ENCODE data around the gene CCL1.

DNA sequence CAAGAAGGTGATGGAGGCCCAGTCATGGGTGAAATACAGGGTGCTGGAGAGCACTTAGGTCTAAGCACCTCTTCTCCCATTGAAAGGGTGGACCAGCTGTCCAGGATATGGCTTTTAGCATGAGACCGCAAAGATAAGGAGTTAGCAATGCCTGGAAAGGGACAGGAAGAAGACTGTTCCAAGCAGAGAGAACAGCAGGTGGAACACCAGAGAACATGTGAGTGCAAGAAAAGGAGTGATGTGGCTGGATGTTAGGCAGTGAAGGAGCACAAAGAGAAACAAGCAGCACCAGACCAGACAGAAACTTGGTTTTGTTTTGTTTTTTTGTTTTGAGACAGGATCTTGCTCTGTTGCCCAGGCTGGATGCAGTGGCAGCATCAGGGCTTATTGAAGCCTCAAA, 45.4 kb upstream of the CCL1 start:
- no peak for TF ChIP-seq RARB (CRISPR knock-in tag; IDR thresholded peaks at IDR 0.05)
- no peak for TF ChIP-seq BACH2 (CRISPR knock-in tag; IDR thresholded peaks at IDR 0.05; ENCODE audit: borderline replicate concordance)
- TF ChIP-seq ZNF8 (CRISPR knock-in tag; IDR thresholded peaks at IDR 0.05): no peak
- TF ChIP-seq, protein P1, sequence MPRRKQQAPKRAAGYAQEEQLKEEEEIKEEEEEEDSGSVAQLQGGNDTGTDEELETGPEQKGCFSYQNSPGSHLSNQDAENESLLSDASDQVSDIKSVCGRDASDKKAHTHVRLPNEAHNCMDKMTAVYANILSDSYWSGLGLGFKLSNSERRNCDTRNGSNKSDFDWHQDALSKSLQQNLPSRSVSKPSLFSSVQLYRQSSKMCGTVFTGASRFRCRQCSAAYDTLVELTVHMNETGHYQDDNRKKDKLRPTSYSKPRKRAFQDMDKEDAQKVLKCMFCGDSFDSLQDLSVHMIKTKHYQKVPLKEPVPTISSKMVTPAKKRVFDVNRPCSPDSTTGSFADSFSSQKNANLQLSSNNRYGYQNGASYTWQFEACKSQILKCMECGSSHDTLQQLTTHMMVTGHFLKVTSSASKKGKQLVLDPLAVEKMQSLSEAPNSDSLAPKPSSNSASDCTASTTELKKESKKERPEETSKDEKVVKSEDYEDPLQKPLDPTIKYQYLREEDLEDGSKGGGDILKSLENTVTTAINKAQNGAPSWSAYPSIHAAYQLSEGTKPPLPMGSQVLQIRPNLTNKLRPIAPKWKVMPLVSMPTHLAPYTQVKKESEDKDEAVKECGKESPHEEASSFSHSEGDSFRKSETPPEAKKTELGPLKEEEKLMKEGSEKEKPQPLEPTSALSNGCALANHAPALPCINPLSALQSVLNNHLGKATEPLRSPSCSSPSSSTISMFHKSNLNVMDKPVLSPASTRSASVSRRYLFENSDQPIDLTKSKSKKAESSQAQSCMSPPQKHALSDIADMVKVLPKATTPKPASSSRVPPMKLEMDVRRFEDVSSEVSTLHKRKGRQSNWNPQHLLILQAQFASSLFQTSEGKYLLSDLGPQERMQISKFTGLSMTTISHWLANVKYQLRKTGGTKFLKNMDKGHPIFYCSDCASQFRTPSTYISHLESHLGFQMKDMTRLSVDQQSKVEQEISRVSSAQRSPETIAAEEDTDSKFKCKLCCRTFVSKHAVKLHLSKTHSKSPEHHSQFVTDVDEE (CRISPR knock-in tag; IDR thresholded peaks at IDR 0.05): no peak

All from SK-N-SH treated with all-trans-retinoic acid at 6 μM for 48 hours (cell line).